HL-60/S4 treated with retinoic acid at 250 ng/mL for 4 days and 3 days (cell line): ENCODE measurements around the gene MRPS23.

Experiments
- in situ Hi-C: fragments of 300-500 bp; cut with MboI; formaldehyde crosslinking; loops from 2 replicates; pipeline ENCODE4 v1.7.0; 2022; ENCODE audit warnings: low sequenced_read_pairs

Gene MRPS23

GRCh38 chr17:57842280-57842679, 7.6 kb downstream of the MRPS23 start:
- in situ Hi-C loops: no loop called here

GRCh38 chr17:57839571-57839923, 10.3 kb downstream of the MRPS23 start:
- in situ Hi-C loops: no loop called here

GRCh38 chr17:57838857-57839570, 10.8 kb downstream of the MRPS23 start:
- in situ Hi-C loops: no loop called here

GRCh38 chr17:57838453-57838852, 11.4 kb downstream of the MRPS23 start:
- in situ Hi-C loops: no loop called here

- in situ Hi-C loops: no loop called here
Measured at GRCh38 chr17:57835333-57835900, 14.4 kb downstream of the MRPS23 start.

GRCh38 chr17:57834146-57834741, 15.6 kb downstream of the MRPS23 start:
- in situ Hi-C loops: no loop called here

GRCh38 chr17:57833179-57833939, 16.5 kb downstream of the MRPS23 start:
- in situ Hi-C loops: no loop called here

GRCh38 chr17:57832314-57833178, 17.3 kb downstream of the MRPS23 start:
- in situ Hi-C loops: no loop called here

GRCh38 chr17:57830880-57831279, 19.0 kb downstream of the MRPS23 start:
- in situ Hi-C loops: no loop called here

GRCh38 chr17:57823469-57824401, 26.1 kb downstream of the MRPS23 start:
- in situ Hi-C loops: no loop called here

- in situ Hi-C loops: no loop called here
Measured at GRCh38 chr17:57819867-57820266, 30.0 kb downstream of the MRPS23 start.

GRCh38 chr17:57819285-57819684, 30.6 kb downstream of the MRPS23 start:
- in situ Hi-C loops: no loop called here

- in situ Hi-C loops: no loop called here
Measured at GRCh38 chr17:57818066-57818465, 31.8 kb downstream of the MRPS23 start.

GRCh38 chr17:57817299-57817698, 32.5 kb downstream of the MRPS23 start:
- in situ Hi-C loops: no loop called here

- in situ Hi-C loops: no loop called here
Measured at GRCh38 chr17:57814421-57814820, 35.4 kb downstream of the MRPS23 start.

- in situ Hi-C loops: no loop called here
Measured at GRCh38 chr17:57811638-57812280, 38.1 kb downstream of the MRPS23 start.

- in situ Hi-C loops: no loop called here
Measured at GRCh38 chr17:57810721-57811637, 38.9 kb downstream of the MRPS23 start.

- in situ Hi-C loops: no loop called here
Measured at GRCh38 chr17:57809879-57810278, 40.0 kb downstream of the MRPS23 start.
